ENCODE data around the gene IRF4.

DNA sequence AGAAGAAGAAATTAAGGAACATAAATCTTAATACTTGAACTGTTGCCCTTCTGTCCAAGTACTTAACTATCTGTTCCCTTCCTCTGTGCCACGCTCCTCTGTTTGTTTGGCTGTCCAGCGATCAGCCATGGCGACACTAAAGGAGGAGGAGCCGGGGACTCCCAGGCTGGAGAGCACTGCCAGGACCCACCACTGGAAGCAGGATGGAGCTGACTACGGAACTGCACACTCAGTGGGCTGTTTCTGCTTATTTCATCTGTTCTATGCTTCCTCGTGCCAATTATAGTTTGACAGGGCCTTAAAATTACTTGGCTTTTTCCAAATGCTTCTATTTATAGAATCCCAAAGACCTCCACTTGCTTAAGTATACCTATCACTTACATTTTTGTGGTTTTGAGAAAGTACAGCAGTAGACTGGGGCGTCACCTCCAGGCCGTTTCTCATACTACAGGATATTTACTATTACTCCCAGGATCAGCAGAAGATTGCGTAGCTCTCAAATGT lies 17.1 kb downstream of the IRF4 start:
- TF ChIP-seq, protein P1, sequence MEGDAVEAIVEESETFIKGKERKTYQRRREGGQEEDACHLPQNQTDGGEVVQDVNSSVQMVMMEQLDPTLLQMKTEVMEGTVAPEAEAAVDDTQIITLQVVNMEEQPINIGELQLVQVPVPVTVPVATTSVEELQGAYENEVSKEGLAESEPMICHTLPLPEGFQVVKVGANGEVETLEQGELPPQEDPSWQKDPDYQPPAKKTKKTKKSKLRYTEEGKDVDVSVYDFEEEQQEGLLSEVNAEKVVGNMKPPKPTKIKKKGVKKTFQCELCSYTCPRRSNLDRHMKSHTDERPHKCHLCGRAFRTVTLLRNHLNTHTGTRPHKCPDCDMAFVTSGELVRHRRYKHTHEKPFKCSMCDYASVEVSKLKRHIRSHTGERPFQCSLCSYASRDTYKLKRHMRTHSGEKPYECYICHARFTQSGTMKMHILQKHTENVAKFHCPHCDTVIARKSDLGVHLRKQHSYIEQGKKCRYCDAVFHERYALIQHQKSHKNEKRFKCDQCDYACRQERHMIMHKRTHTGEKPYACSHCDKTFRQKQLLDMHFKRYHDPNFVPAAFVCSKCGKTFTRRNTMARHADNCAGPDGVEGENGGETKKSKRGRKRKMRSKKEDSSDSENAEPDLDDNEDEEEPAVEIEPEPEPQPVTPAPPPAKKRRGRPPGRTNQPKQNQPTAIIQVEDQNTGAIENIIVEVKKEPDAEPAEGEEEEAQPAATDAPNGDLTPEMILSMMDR (IDR thresholded peaks at IDR 0.05; ENCODE audit: low read depth, low read length), result peak; percentile 17
- TF ChIP-seq POLR2A (IDR thresholded peaks at IDR 0.05; ENCODE audit: extremely low read depth, insufficient read length), result no peak
- TF ChIP-seq, protein P2, sequence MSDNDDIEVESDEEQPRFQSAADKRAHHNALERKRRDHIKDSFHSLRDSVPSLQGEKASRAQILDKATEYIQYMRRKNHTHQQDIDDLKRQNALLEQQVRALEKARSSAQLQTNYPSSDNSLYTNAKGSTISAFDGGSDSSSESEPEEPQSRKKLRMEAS (IDR thresholded peaks at IDR 0.05; ENCODE audit: low read depth, low read length), result no peak

All from NB4 (cell line).